HepG2 (cell line): ENCODE data around the gene DNAAF3. TPM values are rescaled to one million over a fixed set of nuclear protein-coding genes. Genes with fewer than 3 reads are reported as not detected.

Experiments used
- ARNTL ChIP-seq: sonication (generic); formaldehyde crosslinking; IDR thresholded peaks from 2 replicates; pipeline ENCODE4 v1.4.0; 2020; ENCODE audit warnings: mild to moderate bottlenecking, missing genetic modification reagents
- CBX1 ChIP-seq: IDR thresholded peaks from one replicate; pipeline ENCODE4 v1.6.1; 2016; ENCODE audit warnings: antibody characterized with exemption, low read depth
- EED ChIP-seq: sonication (generic); formaldehyde crosslinking; IDR thresholded peaks from 2 replicates; pipeline ENCODE4 v1.5.0; 2020; ENCODE audit warnings: mild to moderate bottlenecking, missing genetic modification reagents
- ELK4 ChIP-seq: sonication (generic); formaldehyde crosslinking; IDR thresholded peaks from 2 replicates; pipeline ENCODE4 v1.9.0; 2021; ENCODE audit warnings: missing genetic modification reagents, borderline replicate concordance
- HCFC1 ChIP-seq: fragments of 150-350 bp; IDR thresholded peaks from 2 replicates; pipeline ENCODE4 v1.6.1; 2014; ENCODE audit warnings: low read depth, low read length
- MED13 ChIP-seq: sonication (generic); formaldehyde crosslinking; IDR thresholded peaks from 2 replicates; pipeline ENCODE4 v1.5.0; 2020; ENCODE audit warnings: missing genetic modification reagents
- NFRKB ChIP-seq: fragments of 450-650 bp; IDR thresholded peaks from 2 replicates; pipeline ENCODE4 v1.6.1; 2017
- PHF20 ChIP-seq: sonication (generic); formaldehyde crosslinking; IDR thresholded peaks from 2 replicates; pipeline ENCODE4 v1.5.0; 2020; ENCODE audit warnings: mild to moderate bottlenecking, missing genetic modification reagents
- SMARCC2 ChIP-seq: fragments of 450-650 bp; IDR thresholded peaks from 2 replicates; pipeline ENCODE4 v1.6.1; 2017; ENCODE audit warnings: antibody characterized with exemption, mild to moderate bottlenecking
- SYNCRIP ChIP-seq: fragments of 200-400 bp; formaldehyde crosslinking; IDR thresholded peaks from 2 replicates; pipeline ENCODE4 v1.6.1; 2018; ENCODE audit warnings: mild to moderate bottlenecking, low read depth, low read length; ENCODE audit not compliant: insufficient read depth
- TBP ChIP-seq: sonication (generic); formaldehyde crosslinking; IDR thresholded peaks from 2 replicates; pipeline ENCODE4 v1.5.0; 2020; ENCODE audit warnings: missing genetic modification reagents
- TEF ChIP-seq: sonication (generic); formaldehyde crosslinking; IDR thresholded peaks from 2 replicates; pipeline ENCODE4 v1.5.0; 2020; ENCODE audit warnings: missing genetic modification reagents
- ZBTB43 ChIP-seq: sonication (generic); formaldehyde crosslinking; conservative IDR thresholded peaks from 2 replicates; pipeline ENCODE4 v1.4.0; 2020; ENCODE audit warnings: missing genetic modification reagents
- ZNF207 ChIP-seq: fragments of 450-650 bp; IDR thresholded peaks from 2 replicates; pipeline ENCODE4 v1.6.1; 2016; ENCODE audit warnings: antibody characterized with exemption, borderline replicate concordance
- ZNF33B ChIP-seq: sonication (generic); formaldehyde crosslinking; IDR thresholded peaks from 2 replicates; pipeline ENCODE4 v1.5.1; 2020; ENCODE audit warnings: mild to moderate bottlenecking, missing genetic modification reagents
- ZNF672 ChIP-seq: sonication (generic); formaldehyde crosslinking; IDR thresholded peaks from 2 replicates; pipeline ENCODE4 v1.8.1; 2022; ENCODE audit warnings: missing genetic modification reagents
- ZNF841 ChIP-seq: sonication (generic); formaldehyde crosslinking; IDR thresholded peaks from 2 replicates; pipeline ENCODE4 v1.8.1; 2023; ENCODE audit warnings: missing genetic modification reagents, borderline replicate concordance
- polyA plus RNA-seq, 8 experiments: library from polyadenylated mRNA; depleted of rRNA in 3 of 8; stranded (reverse) in 7 of 8; unstranded in 1 of 8; fragments of >200 nt; fragmentation: Illumina TruSeq in 4 of 8; extraction: Trizol in 4 of 8; gene quantifications; 2 replicates each; pipeline versions ENCODE4 v1.2.1 to v1.2.3, GENCODE V29; 2011 to 2016; ENCODE audit warnings: low read depth in 4 of 8, missing spikeins in 1 of 8, mixed read lengths in 1 of 8; ENCODE audit not compliant: insufficient read depth in 1 of 8
- total RNA-seq, 5 experiments: library from RNA; depleted of rRNA; stranded (reverse); fragments of >200 nt; fragmentation: Illumina TruSeq; extraction: Trizol; gene quantifications; 2 replicates each; pipeline ENCODE4 v1.2.3, GENCODE V29; 2016; ENCODE audit warnings: low read depth in 1 of 5
- TF ChIP-seq, protein P1 (sequence below): sonication (generic); formaldehyde crosslinking; IDR thresholded peaks from 2 replicates; pipeline ENCODE4 v1.4.0; 2020; ENCODE audit warnings: missing genetic modification reagents, borderline replicate concordance
- TF ChIP-seq, protein P2 (sequence below): sonication (generic); formaldehyde crosslinking; IDR thresholded peaks from 2 replicates; pipeline ENCODE4 v1.4.0; 2020; ENCODE audit warnings: missing genetic modification reagents, low read depth, mild to moderate bottlenecking, borderline replicate concordance

Gene DNAAF3
- total and polyA plus RNA-seq, 2 of the 13 experiments (the other 11 are each of a cell fraction or from before 2014, with no cell fraction given): 0.30 to 0.40 TPM

DNA sequence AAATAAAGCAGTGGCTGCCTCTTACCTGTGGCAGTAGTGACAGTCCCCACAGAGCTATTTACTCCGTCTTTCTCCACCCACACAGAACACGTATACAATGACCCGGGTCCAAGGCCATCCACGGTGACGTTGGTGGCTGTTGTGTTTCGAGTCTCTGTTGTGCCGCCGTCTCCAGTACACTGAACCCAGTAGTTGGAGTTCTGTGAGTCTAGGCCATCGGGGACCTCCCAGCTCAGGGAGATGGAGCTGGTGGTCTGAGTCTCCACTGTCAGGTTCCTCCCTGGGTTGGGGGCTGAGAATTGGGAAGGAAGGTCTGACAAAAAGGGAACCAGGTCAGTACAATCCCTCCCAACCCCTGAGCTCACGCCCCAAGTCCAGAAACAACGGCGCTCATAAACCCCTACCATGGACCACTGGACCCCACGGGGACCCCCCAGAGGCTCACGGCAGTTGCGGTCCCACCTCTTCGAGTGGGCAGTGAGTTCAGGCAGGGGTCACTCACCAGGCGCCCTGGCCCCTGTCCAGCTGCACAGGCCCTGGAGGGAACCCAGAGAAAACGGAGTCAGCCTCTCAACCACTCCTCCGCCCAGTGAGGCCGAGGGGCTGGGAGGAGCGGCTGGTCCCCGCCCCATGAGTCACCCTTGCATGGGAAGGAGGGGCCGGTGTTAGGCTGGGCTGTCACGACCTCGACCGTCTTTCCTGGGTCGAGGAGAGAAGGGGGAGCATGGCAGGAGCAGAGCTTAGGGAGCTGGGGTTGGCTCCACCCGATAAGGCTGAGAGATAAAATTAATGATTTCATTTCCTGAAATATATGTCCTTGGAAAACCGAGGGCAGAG is 40.5 kb upstream of the DNAAF3 start (continued):
- TF ChIP-seq, protein P1, sequence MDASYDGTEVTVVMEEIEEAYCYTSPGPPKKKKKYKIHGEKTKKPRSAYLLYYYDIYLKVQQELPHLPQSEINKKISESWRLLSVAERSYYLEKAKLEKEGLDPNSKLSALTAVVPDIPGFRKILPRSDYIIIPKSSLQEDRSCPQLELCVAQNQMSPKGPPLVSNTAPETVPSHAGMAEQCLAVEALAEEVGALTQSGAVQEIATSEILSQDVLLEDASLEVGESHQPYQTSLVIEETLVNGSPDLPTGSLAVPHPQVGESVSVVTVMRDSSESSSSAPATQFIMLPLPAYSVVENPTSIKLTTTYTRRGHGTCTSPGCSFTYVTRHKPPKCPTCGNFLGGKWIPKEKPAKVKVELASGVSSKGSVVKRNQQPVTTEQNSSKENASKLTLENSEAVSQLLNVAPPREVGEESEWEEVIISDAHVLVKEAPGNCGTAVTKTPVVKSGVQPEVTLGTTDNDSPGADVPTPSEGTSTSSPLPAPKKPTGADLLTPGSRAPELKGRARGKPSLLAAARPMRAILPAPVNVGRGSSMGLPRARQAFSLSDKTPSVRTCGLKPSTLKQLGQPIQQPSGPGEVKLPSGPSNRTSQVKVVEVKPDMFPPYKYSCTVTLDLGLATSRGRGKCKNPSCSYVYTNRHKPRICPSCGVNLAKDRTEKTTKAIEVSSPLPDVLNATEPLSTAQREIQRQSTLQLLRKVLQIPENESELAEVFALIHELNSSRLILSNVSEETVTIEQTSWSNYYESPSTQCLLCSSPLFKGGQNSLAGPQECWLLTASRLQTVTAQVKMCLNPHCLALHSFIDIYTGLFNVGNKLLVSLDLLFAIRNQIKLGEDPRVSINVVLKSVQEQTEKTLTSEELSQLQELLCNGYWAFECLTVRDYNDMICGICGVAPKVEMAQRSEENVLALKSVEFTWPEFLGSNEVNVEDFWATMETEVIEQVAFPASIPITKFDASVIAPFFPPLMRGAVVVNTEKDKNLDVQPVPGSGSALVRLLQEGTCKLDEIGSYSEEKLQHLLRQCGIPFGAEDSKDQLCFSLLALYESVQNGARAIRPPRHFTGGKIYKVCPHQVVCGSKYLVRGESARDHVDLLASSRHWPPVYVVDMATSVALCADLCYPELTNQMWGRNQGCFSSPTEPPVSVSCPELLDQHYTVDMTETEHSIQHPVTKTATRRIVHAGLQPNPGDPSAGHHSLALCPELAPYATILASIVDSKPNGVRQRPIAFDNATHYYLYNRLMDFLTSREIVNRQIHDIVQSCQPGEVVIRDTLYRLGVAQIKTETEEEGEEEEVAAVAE: peak; percentile 20; the same call in 1 of the 2 replicates
- TF ChIP-seq SYNCRIP (no peak), HCFC1 (no peak), ELK4 (CRISPR knock-in tag) (no peak), PHF20 (CRISPR knock-in tag) (no peak), SMARCC2 (no peak), NFRKB (no peak), CBX1 (no peak), EED (CRISPR knock-in tag) (no peak), TEF (CRISPR knock-in tag) (peak; percentile 58; the same call in 1 of the 2 replicates), TBP (CRISPR knock-in tag) (no peak), ZNF672 (CRISPR knock-in tag) (no peak), ZNF33B (CRISPR knock-in tag) (peak; percentile 84; the same call in 1 of the 2 replicates), ZBTB43 (CRISPR knock-in tag) (no peak; the same call in 1 of the 2 replicates), ZNF841 (CRISPR knock-in tag) (no peak), ARNTL (CRISPR knock-in tag) (no peak; the same call in 1 of the 2 replicates), ZNF207 (no peak), MED13 (no peak)
- TF ChIP-seq, protein P2, sequence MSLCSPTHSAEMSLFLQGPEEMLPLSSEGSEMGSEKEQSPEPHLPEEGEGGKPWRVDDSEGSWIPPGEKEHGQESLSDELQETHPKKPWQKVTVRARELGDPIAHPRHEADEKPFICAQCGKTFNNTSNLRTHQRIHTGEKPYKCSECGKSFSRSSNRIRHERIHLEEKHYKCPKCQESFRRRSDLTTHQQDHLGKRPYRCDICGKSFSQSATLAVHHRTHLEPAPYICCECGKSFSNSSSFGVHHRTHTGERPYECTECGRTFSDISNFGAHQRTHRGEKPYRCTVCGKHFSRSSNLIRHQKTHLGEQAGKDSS: peak; percentile 65; the same call in 1 of the 2 replicates
